Measurements from ENCODE around the gene FAM217B. TPM values are rescaled to one million over a fixed set of nuclear protein-coding genes. Genes with fewer than 3 reads are reported as not detected.

The FAM217B gene
- total RNA-seq (2014; rRNA removed; shearing (Covaris generic)): 3.8 and 11.5 TPM in 2 replicates

GRCh38 chr20:59940129-59940955 is at the start of gene FAM217B, which contains the start of gene PPP1R3D:
Gene FAM217B, plus strand, starts transcription at chr20:59940389. Its CDS starts 3,555 bp downstream, at chr20:59943944.
Gene PPP1R3D, minus strand, starts transcription at chr20:59940305. Its CDS starts 374 bp downstream, at chr20:59939931.
- DNase-seq (ENCODE audit: low spot score): peak; percentile 89

- DNase-seq (ENCODE audit: low spot score): no peak
These were observed 48.6 kb upstream of the FAM217B start for GRCh38 chr20:59891581-59891980.

DNA sequence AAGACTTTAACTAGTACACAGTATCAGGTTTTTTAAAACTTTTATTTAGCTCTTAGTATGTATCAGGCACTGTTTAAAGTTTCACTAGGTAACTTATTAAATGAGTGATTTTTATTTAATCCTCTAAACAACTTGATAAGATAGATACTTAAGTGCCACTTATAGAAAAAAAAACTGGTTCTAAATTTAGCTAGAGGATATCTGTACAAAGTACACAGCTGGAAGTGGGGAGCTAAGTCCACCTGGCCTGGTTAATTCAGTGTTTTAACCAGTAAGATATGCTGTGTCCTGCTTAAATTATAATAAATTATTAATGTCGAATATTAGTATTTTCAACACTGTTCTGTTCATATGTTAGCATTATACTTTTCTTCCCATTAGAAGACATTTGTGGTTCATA is 44.3 kb upstream of the FAM217B start:
- DNase-seq (ENCODE audit: low spot score): no peak

DNA sequence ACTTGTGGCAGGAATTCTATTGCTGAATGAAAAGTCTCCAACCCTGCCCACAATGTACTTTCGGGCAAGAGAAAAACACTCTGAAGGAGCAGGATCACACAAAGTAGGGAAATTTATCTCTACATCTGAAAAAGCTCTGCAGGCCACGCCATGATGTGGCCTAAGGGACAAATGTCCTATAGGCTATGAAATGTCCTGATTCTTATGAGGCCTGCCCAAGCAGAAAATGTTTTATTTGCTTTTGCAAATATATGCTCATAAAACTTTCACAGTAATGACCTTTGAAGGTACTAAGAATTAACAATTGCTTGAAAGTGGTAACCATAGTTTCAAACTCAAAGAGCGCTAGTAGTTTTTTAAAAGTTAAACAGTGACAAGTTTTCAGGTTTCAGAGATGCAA is 37.7 kb upstream of the FAM217B start:
- DNase-seq (ENCODE audit: low spot score): no peak

- DNase-seq (ENCODE audit: low spot score): no peak
These were observed 36.6 kb upstream of the FAM217B start for GRCh38 chr20:59903621-59904020.

DNA sequence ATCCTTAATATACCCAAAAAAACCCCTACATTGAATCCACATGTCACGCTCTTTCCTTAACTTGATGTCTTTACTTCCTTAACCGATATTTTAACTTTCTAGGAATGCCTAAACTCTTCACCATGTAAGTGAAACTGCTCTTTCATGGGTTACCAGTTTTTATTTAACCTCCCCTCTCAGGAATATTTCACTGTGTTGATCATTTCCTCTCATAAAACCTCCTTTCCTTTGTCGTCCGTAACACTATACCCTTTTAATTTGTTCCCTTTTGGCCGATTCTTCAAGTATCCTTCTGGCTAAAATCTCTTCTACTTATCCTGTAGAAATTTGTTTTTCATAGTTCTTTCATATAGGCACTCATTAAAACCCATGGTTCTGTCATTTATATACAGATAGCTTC is 31.3 kb upstream of the FAM217B start:
- DNase-seq (ENCODE audit: low spot score): no peak

DNA sequence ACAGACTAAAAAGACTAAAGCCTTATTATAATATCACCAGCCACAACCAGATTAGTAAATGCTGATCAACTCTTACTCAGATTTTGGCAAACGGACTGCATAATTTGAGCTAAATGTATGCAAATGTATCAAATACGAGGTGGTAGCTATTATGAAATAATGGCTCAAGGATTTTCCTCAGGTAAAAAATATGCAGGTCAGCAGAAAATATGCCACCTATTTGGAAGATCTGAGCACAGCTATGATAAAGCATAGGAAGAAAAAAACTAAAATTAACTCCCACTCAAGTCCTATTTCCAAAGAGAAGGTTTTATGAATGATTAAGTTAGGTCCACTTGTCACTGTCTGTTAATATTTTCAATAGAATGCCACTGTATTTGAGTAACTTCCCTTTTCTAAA is 29.1 kb upstream of the FAM217B start:
- DNase-seq (ENCODE audit: low spot score): no peak

- peak; percentile 23 for DNase-seq (ENCODE audit: low spot score)
These were observed 27.6 kb upstream of the FAM217B start for GRCh38 chr20:59912609-59913008.

GRCh38 chr20:59920944-59921343 is 19.2 kb upstream of the FAM217B start:
- DNase-seq (ENCODE audit: low spot score): no peak

DNA sequence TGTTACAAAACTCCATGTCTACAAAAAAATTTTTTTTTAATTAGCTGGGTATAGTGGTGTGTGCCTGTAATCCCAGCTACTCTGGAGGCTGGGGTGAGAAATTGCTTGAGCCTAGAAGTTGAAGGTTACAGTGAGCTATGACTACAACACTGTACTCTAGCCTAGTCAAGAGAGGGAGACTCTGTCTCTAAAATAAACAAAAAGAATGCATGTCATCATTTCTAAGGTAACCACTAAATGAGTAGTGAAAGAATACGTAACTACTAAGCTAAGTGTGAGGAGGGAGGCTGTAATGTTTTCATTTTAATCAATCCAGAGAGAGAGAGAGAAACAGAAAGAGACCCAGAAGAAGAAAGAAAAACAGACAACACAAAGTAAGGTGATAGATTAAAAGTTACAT is 16.7 kb upstream of the FAM217B start:
- no peak for DNase-seq (ENCODE audit: low spot score)

GRCh38 chr20:59925359-59925758 is 14.8 kb upstream of the FAM217B start:
- DNase-seq (ENCODE audit: low spot score): no peak

GRCh38 chr20:59925899-59926298 is 14.3 kb upstream of the FAM217B start:
- DNase-seq (ENCODE audit: low spot score): no peak

- no peak for DNase-seq (ENCODE audit: low spot score)
These were observed 8.5 kb upstream of the FAM217B start for GRCh38 chr20:59931511-59932312.

- DNase-seq (ENCODE audit: low spot score): no peak
These were observed 7.4 kb upstream of the FAM217B start for GRCh38 chr20:59932616-59933295.

DNA sequence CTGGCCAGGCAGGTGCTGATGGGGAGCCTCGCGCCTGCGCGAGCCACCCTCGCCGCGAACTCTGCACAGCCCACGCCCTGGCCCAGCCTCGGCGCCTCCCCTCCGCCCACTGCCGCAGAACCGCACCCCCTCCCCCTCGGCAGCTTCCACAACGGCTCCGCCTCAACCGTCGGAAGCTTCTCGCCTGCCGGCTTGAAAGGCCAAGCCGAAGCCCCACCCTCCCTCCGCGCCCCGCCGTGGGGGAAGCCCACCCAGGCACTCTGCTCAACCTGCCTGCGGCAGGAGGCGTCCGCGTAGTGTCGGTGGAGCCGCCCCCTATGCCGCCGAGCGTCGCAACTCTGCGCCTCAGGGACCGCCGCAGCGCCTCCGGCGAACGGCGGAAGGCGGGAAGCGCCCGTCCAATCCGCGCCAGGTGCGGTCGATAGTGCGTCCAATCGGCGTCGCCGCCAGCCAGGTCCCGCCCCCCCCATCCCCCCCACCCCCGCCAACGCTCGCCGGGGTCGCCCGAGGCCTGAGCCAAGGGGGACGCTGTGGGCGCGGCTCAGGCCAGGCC is 6.8 kb upstream of the FAM217B start, which contains the start of gene SYCP2:
Gene SYCP2, minus strand, starts transcription at position 342 of the 553 bp plus-strand sequence. CDS start 11,224 bp downstream, outside the sequence.
- no peak for DNase-seq (ENCODE audit: low spot score)

DNA sequence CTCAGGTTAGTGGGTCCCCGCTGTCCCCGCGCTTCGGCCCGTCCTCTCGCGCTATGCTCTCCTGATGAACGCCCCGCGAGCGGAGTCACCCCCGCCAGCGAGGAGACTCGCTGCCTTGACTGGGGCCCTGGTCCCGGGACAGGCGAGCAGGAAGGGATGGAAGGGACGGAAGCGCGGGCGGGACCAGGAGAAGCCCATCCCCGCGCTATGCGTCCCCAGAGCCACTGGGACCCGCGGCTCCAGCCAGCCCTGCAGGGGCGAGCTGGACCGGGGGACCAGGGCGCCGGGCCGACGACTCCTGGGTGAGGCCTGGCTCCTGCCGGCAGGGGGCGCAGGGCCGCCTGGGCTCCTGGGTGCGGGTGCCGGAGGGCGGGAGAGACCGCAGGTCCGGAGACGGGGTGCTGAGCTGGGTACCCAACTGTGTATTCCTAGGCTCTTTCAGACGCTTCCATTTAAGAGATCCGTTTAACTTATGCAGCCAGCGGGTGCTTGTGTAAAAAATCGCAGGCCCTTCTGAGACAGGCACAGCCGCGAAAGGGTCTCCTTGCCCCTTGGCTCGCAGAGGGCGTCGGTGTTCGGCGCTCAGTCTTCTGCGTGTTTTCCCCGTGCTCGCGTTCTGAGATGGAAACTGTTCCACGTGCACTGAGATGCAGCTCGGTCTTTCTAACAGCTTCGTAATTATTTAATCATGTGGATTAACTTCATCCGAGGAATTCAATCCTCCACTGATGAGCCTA is 6.2 kb upstream of the FAM217B start:
- DNase-seq (ENCODE audit: low spot score): peak; percentile 19

- no peak for DNase-seq (ENCODE audit: low spot score)
These were observed 4.6 kb upstream of the FAM217B start for GRCh38 chr20:59935457-59936185.

- no peak for DNase-seq (ENCODE audit: low spot score)
These were observed 3.8 kb upstream of the FAM217B start for GRCh38 chr20:59936409-59936808.

GRCh38 chr20:59937150-59937549 is 3.0 kb upstream of the FAM217B start:
- DNase-seq (ENCODE audit: low spot score): no peak

DNA sequence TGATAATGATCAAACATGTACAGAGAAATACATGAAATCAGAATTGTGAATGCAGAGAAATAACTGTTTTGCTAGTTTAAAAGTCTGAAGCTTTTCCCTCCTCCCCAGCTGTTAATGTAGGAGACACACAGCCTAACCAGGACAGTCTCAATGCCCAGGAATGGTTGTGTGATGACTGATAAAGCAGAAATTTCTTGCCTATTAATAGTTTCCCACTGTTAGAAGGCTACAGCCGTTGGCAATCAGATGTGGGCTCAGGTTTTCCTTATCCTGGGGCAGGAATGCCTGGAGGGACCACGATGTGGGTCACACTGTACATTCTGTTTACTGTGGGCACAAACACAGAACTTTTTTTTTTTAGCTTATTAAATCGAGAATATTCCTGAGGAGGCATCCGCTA is 2.0 kb upstream of the FAM217B start:
- peak; percentile 36 for DNase-seq (ENCODE audit: low spot score)
